ENCODE data around the gene GRK1. TPM values are rescaled to one million over a fixed set of nuclear protein-coding genes. Genes with fewer than 3 reads are reported as not detected.

GRK1 gene
- total RNA-seq, 4 donors from 2014 or later: 0.88 to 1.7 TPM; not detected in 2

DNA sequence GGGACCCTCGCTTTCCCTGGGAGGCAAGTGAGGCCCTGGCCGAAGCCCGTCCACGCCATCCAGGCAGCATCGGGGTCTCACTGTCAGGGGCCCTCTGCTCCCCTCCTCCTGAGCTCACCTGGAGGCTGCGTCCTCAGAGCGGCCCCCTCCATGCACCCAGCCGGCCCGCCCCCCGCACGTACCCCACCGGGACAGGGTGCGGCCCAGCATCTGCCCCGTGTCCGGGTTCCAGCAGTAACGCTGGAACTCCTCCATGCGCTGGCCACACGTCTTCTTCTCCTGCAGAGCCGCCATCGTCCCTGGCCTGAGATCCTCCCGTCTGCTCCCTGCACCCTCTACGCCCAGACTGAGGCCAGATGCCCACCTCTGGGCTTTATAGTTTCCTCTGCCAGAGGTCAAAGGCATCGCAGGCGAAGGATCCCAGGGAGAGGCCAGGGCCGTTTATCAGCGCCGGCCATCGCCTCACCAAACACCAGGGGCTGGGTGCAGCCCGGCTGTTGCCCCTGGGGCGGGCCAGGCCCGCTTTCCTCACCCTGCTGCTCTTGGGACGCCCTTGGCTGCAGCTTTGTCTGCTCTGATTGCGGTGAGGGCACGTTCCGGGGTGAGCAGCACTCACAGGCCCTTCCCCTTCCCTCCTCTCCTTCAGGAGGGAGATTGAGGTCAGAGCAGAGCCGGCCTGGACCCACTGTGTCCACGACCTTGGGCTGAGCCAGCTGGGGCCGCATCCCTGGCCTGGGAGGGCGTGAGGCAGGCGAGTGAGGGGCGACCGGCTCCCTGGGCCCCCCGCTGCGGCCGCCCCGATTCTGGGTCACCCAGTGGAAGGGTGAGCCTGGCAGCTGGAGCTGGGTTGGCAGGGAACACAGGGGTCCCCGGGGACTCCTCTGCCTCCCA lies 8.9 kb upstream of the GRK1 start, which contains the start of gene ATP4B:
TSS of gene ATP4B (minus strand) at position 348 of the 891 bp plus-strand sequence. CDS start at position 294, 54 bp downstream.
- H3K36me3 ChIP-seq: no peaks in the 10 kb centered on the region
- peak in 2 of 3 donors; percentile 33 to 38 for DNase-seq
- H3K4me3 ChIP-seq: no peak within 1 kb of the TSS
- no peaks in the 10 kb centered on the region for H3K27me3 ChIP-seq
- no peak within 1 kb of the TSS for H3K27ac ChIP-seq
- no peaks in the 10 kb centered on the region for H3K9me3 ChIP-seq
- no peaks in the 10 kb centered on the region for H3K4me1 ChIP-seq
- TF ChIP-seq, protein P1, sequence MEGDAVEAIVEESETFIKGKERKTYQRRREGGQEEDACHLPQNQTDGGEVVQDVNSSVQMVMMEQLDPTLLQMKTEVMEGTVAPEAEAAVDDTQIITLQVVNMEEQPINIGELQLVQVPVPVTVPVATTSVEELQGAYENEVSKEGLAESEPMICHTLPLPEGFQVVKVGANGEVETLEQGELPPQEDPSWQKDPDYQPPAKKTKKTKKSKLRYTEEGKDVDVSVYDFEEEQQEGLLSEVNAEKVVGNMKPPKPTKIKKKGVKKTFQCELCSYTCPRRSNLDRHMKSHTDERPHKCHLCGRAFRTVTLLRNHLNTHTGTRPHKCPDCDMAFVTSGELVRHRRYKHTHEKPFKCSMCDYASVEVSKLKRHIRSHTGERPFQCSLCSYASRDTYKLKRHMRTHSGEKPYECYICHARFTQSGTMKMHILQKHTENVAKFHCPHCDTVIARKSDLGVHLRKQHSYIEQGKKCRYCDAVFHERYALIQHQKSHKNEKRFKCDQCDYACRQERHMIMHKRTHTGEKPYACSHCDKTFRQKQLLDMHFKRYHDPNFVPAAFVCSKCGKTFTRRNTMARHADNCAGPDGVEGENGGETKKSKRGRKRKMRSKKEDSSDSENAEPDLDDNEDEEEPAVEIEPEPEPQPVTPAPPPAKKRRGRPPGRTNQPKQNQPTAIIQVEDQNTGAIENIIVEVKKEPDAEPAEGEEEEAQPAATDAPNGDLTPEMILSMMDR (IDR thresholded peaks at IDR 0.05): no peak
- no peak for TF ChIP-seq POLR2A (IDR thresholded peaks at IDR 0.05)

DNA sequence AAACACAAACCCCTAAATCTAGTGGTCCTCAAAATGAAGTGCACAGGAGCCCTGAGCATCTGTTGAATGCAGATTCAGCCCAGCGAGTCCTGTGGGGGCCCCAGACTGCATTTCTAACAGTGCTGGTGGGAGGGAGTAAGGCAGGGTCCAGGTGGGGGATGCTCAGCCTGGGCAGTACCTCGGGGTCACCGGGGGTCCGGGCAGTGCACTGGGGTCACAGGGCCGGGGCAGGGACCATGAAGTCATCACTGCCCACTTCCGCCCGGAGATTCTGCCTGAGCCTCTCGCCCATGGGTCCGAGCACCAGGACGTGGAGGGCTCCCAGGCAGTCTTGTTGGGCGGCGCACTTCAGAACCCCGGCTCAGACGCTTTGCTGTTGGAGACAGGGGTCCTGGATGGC lies 8.2 kb upstream of the GRK1 start:
- Histone ChIP-seq H3K4me1 (no peaks in the 10 kb centered on the region), H3K27ac (no peak overlapping the region), H3K9me3 (no peaks in the 10 kb centered on the region), H3K36me3 (no peaks in the 10 kb centered on the region), H3K4me3 (no peak overlapping the region), H3K27me3 (no peaks in the 10 kb centered on the region)
- DNase-seq: peak in 2 of 3 donors; percentile 33 to 37
- no peak for TF ChIP-seq POLR2A (IDR thresholded peaks at IDR 0.05)
- TF ChIP-seq, protein P1 (IDR thresholded peaks at IDR 0.05): no peak

DNA sequence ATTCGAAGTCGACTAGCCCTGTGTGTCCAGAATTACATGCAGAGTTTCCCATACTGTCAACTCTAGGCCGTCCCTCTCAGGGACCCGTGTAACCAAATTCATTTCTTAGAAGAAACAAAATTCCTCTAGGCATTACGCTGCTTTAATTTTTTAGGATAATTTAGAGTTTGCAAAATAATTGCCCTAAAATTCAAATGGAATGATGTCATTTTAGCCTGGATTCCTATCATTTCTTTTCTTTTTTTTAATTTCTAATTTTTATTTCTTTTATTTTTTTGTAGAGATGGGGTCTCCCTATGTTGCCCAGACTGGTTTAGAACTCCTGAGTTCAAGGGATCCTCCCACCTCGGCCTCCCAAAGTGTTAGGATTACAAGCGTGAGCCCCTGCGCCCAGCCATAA lies 7.7 kb upstream of the GRK1 start:
- Histone ChIP-seq H3K36me3 (no peaks in the 10 kb centered on the region), H3K4me1 (no peaks in the 10 kb centered on the region), H3K27ac (no peak overlapping the region), H3K9me3 (no peaks in the 10 kb centered on the region), H3K4me3 (no peak overlapping the region), H3K27me3 (no peaks in the 10 kb centered on the region)
- DNase-seq: peak in 1 of 3 donors; percentile 10
- no peak for TF ChIP-seq POLR2A (IDR thresholded peaks at IDR 0.05)
- TF ChIP-seq, protein P1 (IDR thresholded peaks at IDR 0.05): no peak

DNA sequence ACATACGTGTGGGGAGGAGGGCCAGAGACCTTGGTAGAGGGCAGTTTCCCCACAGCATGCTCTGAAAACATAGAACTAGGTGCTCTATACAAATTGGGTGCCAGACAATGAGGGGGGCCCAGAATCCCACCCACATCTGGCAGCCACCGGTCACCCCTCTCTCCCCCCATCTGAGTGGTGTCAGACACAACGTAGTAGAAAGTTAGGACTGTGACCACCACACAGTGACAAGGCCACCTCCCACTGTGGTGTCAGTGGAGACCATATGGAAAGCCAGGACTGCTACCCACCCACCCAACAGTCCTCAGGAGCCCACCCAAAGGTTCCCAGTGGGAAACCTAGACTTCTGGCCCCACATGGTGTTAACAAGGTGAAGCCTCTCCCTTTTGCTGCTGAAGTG lies 7.0 kb upstream of the GRK1 start:
- TF ChIP-seq POLR2A (IDR thresholded peaks at IDR 0.05): no peak
- TF ChIP-seq, protein P1 (IDR thresholded peaks at IDR 0.05): no peak
- peak in 2 of 3 donors; percentile 4 to 8 for DNase-seq

DNA sequence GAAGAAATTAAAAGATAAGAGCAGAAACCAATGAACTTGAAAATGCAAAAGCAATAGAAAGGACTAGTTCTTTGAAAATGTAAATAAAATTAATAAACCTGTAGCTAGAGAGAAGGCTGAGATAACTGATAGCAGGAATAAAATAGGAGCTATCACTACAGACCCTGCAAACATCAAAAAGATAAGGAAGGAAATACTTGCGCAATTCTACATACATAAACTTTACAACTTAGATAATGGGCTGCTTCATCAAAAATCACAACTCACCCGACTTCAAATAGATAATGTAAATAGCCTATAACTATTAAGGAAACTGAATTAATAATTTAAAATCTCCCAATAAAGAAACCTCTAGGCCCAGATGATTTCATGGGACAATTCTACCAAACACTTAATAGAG lies 5.5 kb upstream of the GRK1 start:
- H3K27ac ChIP-seq: no peak overlapping the region
- no peak overlapping the region for H3K4me3 ChIP-seq
- no peaks in the 10 kb centered on the region for H3K9me3 ChIP-seq
- no peak for DNase-seq
- TF ChIP-seq POLR2A (IDR thresholded peaks at IDR 0.05): no peak
- TF ChIP-seq, protein P1 (IDR thresholded peaks at IDR 0.05): no peak
- H3K36me3 ChIP-seq: no peaks in the 10 kb centered on the region
- H3K4me1 ChIP-seq: no peaks in the 10 kb centered on the region
- H3K27me3 ChIP-seq: no peaks in the 10 kb centered on the region

More for the DNA sequence above, 7.0 kb upstream of the GRK1 start:
- H3K27me3 ChIP-seq: no peaks in the 10 kb centered on the region
- H3K36me3 ChIP-seq: no peaks in the 10 kb centered on the region
- no peaks in the 10 kb centered on the region for H3K4me1 ChIP-seq
- no peak overlapping the region for H3K27ac ChIP-seq
- H3K4me3 ChIP-seq: no peak overlapping the region
- H3K9me3 ChIP-seq: no peaks in the 10 kb centered on the region

Measured in Peyer's patch (tissue), 4 donors.